H1 (cell line): ENCODE data around the gene FOXF2. TPM values are rescaled to one million over a fixed set of nuclear protein-coding genes. Genes with fewer than 3 reads are reported as not detected.
"Not testable (repeated sequence)": the region's sequence is repeated elsewhere in the genome, so short reads cannot be mapped to it uniquely, and the experiment has no call there.

Source experiments
- CTCF ChIA-PET: fragments of 300-600 bp; sonication (Branson Sonifier 250); formaldehyde crosslinking; loops from one replicate; lab custom pipeline; 2021; ENCODE audit not compliant: partially characterized antibody; lab: Charles Lee
- POLR2A ChIA-PET: fragments of 300-600 bp; sonication (Branson Sonifier 250); formaldehyde crosslinking; loops from one replicate; lab custom pipeline; 2021; ENCODE audit warnings: inconsistent platforms; ENCODE audit not compliant: partially characterized antibody; lab: Charles Lee
- DNase-seq, 2 experiments: peaks; one replicate each; pipeline versions ENCODE4 v3.0.0 to v3.0.0-alpha.2; 2010 to 2022; ENCODE audit warnings: low spot score in 2 of 2, low read depth in 1 of 2, mixed read lengths in 1 of 2
- FAIRE-seq: peaks from 2 replicates; lab custom pipeline; 2011; peaks lifted over from hg19 to GRCh38; lab: Jason Lieb, UNC
- H2AFZ ChIP-seq: 2 replicates; pipeline ENCODE4 v1.8.1; 2012; ENCODE audit warnings: low read length, inconsistent platforms
- H2AK5ac ChIP-seq: 2 replicates; pipeline ENCODE4 v1.6.1; 2013; ENCODE audit warnings: low read depth, low read length
- H2BK120ac ChIP-seq: replicated peaks from 2 replicates; pipeline ENCODE3; 2013; ENCODE audit warnings: low read depth, low read length, inconsistent platforms
- H2BK12ac ChIP-seq: 2 replicates; pipeline ENCODE4 v1.6.1; 2013; ENCODE audit warnings: low read depth, low read length
- H2BK15ac ChIP-seq: 2 replicates; pipeline ENCODE4 v1.6.1; 2013; ENCODE audit warnings: low read length
- H2BK20ac ChIP-seq: 2 replicates; pipeline ENCODE4 v1.6.1; 2013; ENCODE audit warnings: low read length
- H2BK5ac ChIP-seq: 2 replicates; pipeline ENCODE4 v1.6.1; 2013; ENCODE audit warnings: low read depth, low read length
- H3K14ac ChIP-seq: 2 replicates; pipeline ENCODE4 v1.6.1; 2013; ENCODE audit warnings: inconsistent platforms; ENCODE audit not compliant: insufficient read length
- H3K18ac ChIP-seq: 2 replicates; pipeline ENCODE4 v1.6.1; 2013; ENCODE audit warnings: low read length; ENCODE audit errors: extremely low read depth
- H3K23ac ChIP-seq: 2 replicates; pipeline ENCODE4 v1.6.1; 2013; ENCODE audit warnings: inconsistent platforms; ENCODE audit not compliant: insufficient read length
- H3K23me2 ChIP-seq: 2 replicates; pipeline ENCODE4 v1.6.1; 2013; ENCODE audit warnings: low read depth, low read length
- H3K27ac ChIP-seq: 2 replicates; pipeline ENCODE4 v1.6.1; 2011; ENCODE audit warnings: low read depth, low read length, inconsistent platforms
- H3K27me3 ChIP-seq, 4 experiments: replicated peaks in 1 of 4; 1 replicate in 1 of 4; 2 replicates in 3 of 4; pipeline versions ENCODE4 v1.6.1 to v1.8.1; 2011 to 2013; ENCODE audit warnings: low read length in 3 of 4, mild to moderate bottlenecking in 3 of 4, inconsistent platforms in 2 of 4, mixed read lengths in 2 of 4, moderate library complexity in 1 of 4; ENCODE audit not compliant: control insufficient read depth in 3 of 4, insufficient read depth in 3 of 4; ENCODE audit errors: extremely low read depth in 1 of 4
- H3K36me3 ChIP-seq, 4 experiments: 2 replicates each; pipeline versions ENCODE4 v1.6.1 to v1.8.1; 2011 to 2013; ENCODE audit warnings: mild to moderate bottlenecking in 4 of 4, low read length in 3 of 4, moderate library complexity in 2 of 4, control low read depth in 1 of 4, inconsistent platforms in 1 of 4; ENCODE audit not compliant: insufficient read depth in 4 of 4, control insufficient read depth in 2 of 4
- H3K4ac ChIP-seq: replicated peaks from 2 replicates; pipeline ENCODE3; 2013; ENCODE audit warnings: low read length, low read depth, mixed read lengths, inconsistent platforms; ENCODE audit not compliant: insufficient read length
- H3K4me1 ChIP-seq, 4 experiments: replicated peaks in 1 of 4; 1 replicate in 1 of 4; 2 replicates in 3 of 4; pipeline versions ENCODE4 v1.6.1 to v1.8.1; 2011 to 2013; ENCODE audit warnings: low read length in 3 of 4, inconsistent platforms in 2 of 4, mixed read lengths in 1 of 4; ENCODE audit not compliant: insufficient read depth in 4 of 4, control insufficient read depth in 3 of 4
- H3K4me2 ChIP-seq, 2 experiments: 2 replicates each; pipeline versions ENCODE4 v1.6.1 to v1.8.1; 2011 to 2013; ENCODE audit warnings: low read depth in 2 of 2, low read length in 2 of 2, control low read depth in 1 of 2, inconsistent platforms in 1 of 2, mild to moderate bottlenecking in 1 of 2; ENCODE audit not compliant: insufficient read depth in 1 of 2
- H3K4me3 ChIP-seq, 4 experiments: fragments of 200-600, 300-600 bp in 1 of 4; sonication (generic), shearing (Covaris generic), sonication (Bioruptor Twin) in 1 of 4; 2 replicates each; pipeline versions ENCODE4 v1.5.1 to v1.8.1; 2011 to 2016; ENCODE audit warnings: low read length in 4 of 4, low read depth in 3 of 4, control low read depth in 2 of 4, inconsistent platforms in 2 of 4, mild to moderate bottlenecking in 2 of 4, mixed read lengths in 1 of 4, moderate library complexity in 1 of 4; ENCODE audit not compliant: insufficient read depth in 2 of 4; ENCODE audit errors: extremely low read depth in 1 of 4
- H3K56ac ChIP-seq: replicated peaks from 2 replicates; pipeline ENCODE3; 2013; ENCODE audit warnings: low read depth, mild to moderate bottlenecking, mixed read lengths, low read length, inconsistent platforms; ENCODE audit not compliant: insufficient read length
- H3K79me1 ChIP-seq: 2 replicates; pipeline ENCODE4 v1.6.1; 2013; ENCODE audit warnings: low read depth, low read length, control low read depth
- H3K79me2 ChIP-seq, 2 experiments: 2 replicates each; pipeline versions ENCODE4 v1.6.1 to v1.8.1; 2012 to 2013; ENCODE audit warnings: low read length in 2 of 2, mild to moderate bottlenecking in 2 of 2, inconsistent platforms in 1 of 2; ENCODE audit not compliant: insufficient read depth in 2 of 2, control insufficient read depth in 1 of 2
- H3K9ac ChIP-seq, 4 experiments: replicated peaks in 1 of 4; 1 replicate in 1 of 4; 2 replicates in 3 of 4; pipeline versions ENCODE4 v1.6.1 to v1.8.1; 2011 to 2013; ENCODE audit warnings: low read depth in 3 of 4, low read length in 3 of 4, control low read depth in 2 of 4, mild to moderate bottlenecking in 2 of 4, moderate library complexity in 2 of 4, inconsistent platforms in 1 of 4; ENCODE audit errors: extremely low read depth in 1 of 4
- H3K9me3 ChIP-seq, 2 experiments: 2 replicates each; pipeline versions ENCODE4 v1.6.1 to v1.8.1; 2012 to 2013; ENCODE audit warnings: mild to moderate bottlenecking in 2 of 2, moderate library complexity in 2 of 2, control low read depth in 1 of 2, inconsistent platforms in 1 of 2, low read depth in 1 of 2, low read length in 1 of 2, mixed read lengths in 1 of 2; ENCODE audit not compliant: insufficient read depth in 2 of 2
- H4K20me1 ChIP-seq, 2 experiments: replicated peaks in 1 of 2; 2 replicates each; pipeline versions ENCODE3 to v1.8.1; 2011 to 2013; ENCODE audit warnings: inconsistent platforms in 2 of 2, low read length in 2 of 2, mild to moderate bottlenecking in 1 of 2; ENCODE audit not compliant: insufficient read depth in 2 of 2, control insufficient read depth in 1 of 2
- H4K5ac ChIP-seq: 2 replicates; pipeline ENCODE4 v1.6.1; 2013; ENCODE audit warnings: low read length, low read depth, mixed read lengths, inconsistent platforms; ENCODE audit not compliant: insufficient read length
- H4K8ac ChIP-seq: 2 replicates; pipeline ENCODE4 v1.8.0; 2013; ENCODE audit warnings: mild to moderate bottlenecking, moderate library complexity, low read length, inconsistent platforms; ENCODE audit not compliant: insufficient read depth; ENCODE audit errors: extremely low read depth
- H4K91ac ChIP-seq: replicated peaks from 2 replicates; pipeline ENCODE3; 2013; ENCODE audit warnings: low read length, mixed read lengths, inconsistent platforms; ENCODE audit not compliant: insufficient read length
- WGBS, 2 experiments: shearing (Covaris generic) in 1 of 2; methylation state at CpG; one replicate each; pipeline versions ENCODE4 v1.1.6 to v1.1.7; 2013 to 2015; ENCODE audit warnings: low lambda C conversion rate in 2 of 2, mixed read lengths in 2 of 2, inconsistent platforms in 1 of 2, low coverage in 1 of 2, missing lambda C conversion rate in 1 of 2; ENCODE audit not compliant: insufficient replicate concordance in 2 of 2, insufficient coverage in 1 of 2, insufficient read length in 1 of 2; ENCODE audit errors: extremely low coverage in 1 of 2, missing lambda C conversion rate in 1 of 2; 5-methylcytosine and 5-hydroxymethylcytosine counted together
- polyA plus RNA-seq, 7 experiments: library from polyadenylated mRNA; depleted of rRNA in 3 of 7; stranded (reverse) in 5 of 7; unstranded in 2 of 7; fragments of >200 nt in 5 of 7; fragments of 200-250 nt in 2 of 7; gene quantifications; 1 replicate in 5 of 7; 2 replicates in 1 of 7; 4 replicates in 1 of 7; pipeline versions ENCODE4 v1.2.1 to v1.2.3, GENCODE V29; 2011 to 2013; ENCODE audit warnings: missing spikeins in 2 of 7, mixed read lengths in 2 of 7
- total RNA-seq: library from RNA; stranded (reverse); fragmentation: NEBNext Ultra II Directional; extraction: Animal tissue kit (Norgen Biotek cat#: 25700); gene quantifications from 2 replicates; pipeline ENCODE4 v1.2.1, GENCODE V29; 2021

FOXF2 gene
- total and polyA plus RNA-seq, 2 of the 8 experiments (the other 6 are each of a cell fraction or from before 2014, with no cell fraction given) = 0.05 TPM; not detected in 1

GRCh38 chr6:1355068-1355467 is 34.3 kb upstream of the FOXF2 start:
- H4K91ac ChIP-seq, H3K4me2 ChIP-seq, H2BK120ac ChIP-seq, H3K14ac ChIP-seq, H3K27me3 ChIP-seq, H3K4ac ChIP-seq, H3K9ac ChIP-seq, H2BK15ac ChIP-seq, H3K23ac ChIP-seq, H2AFZ ChIP-seq, H2AK5ac ChIP-seq, DNase-seq, H3K23me2 ChIP-seq, H2BK20ac ChIP-seq, H4K8ac ChIP-seq, H3K27ac ChIP-seq, H3K79me1 ChIP-seq, FAIRE-seq, H4K5ac ChIP-seq, POLR2A ChIA-PET, H3K4me3 ChIP-seq, H3K18ac ChIP-seq, H2BK5ac ChIP-seq, H3K56ac ChIP-seq, H4K20me1 ChIP-seq, H2BK12ac ChIP-seq, H3K79me2 ChIP-seq, H3K36me3 ChIP-seq, H3K4me1 ChIP-seq: not testable (repeated sequence)
- H3K9me3 ChIP-seq = peaks cover 6 to 12% of the 10 kb centered on the region in 2 experiments; a peak in 2 of 4 replicates
- CTCF ChIA-PET = interaction anchor here (1.2 kb wide), 1 partner anchor 9 kb away, joined by 6 read pairs; no protein-coding TSS in a partner anchor

DNA sequence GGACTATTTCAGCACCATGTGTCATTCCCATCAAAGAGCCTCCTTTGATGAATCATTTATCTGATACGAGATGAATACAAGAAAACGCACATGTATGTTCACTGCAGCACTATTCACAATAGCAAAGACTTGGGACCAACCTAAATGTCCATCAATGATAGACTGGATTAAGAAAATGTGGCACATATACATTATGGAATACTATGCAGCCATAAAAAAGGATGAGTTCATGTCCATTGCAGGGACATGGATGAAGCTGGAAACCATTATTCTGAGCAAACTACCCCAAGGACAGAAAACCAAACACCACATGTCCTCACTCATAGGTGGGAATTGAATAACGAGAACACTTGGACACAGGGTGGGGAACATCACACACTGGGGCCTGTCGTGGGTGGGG is 27.7 kb upstream of the FOXF2 start:
- H2AK5ac ChIP-seq, H3K79me2 ChIP-seq, H2BK12ac ChIP-seq, FAIRE-seq, H3K79me1 ChIP-seq, H3K4me2 ChIP-seq, H3K18ac ChIP-seq, H3K4ac ChIP-seq, H2BK20ac ChIP-seq, H4K20me1 ChIP-seq, H2AFZ ChIP-seq, DNase-seq, H2BK120ac ChIP-seq, H3K23ac ChIP-seq, H2BK5ac ChIP-seq, H3K4me1 ChIP-seq, H2BK15ac ChIP-seq, H3K56ac ChIP-seq, H3K9ac ChIP-seq, H4K91ac ChIP-seq, H4K8ac ChIP-seq, H3K14ac ChIP-seq, H4K5ac ChIP-seq, H3K4me3 ChIP-seq, POLR2A ChIA-PET, H3K27ac ChIP-seq, H3K27me3 ChIP-seq, H3K23me2 ChIP-seq, H3K36me3 ChIP-seq, H3K9me3 ChIP-seq: not testable (repeated sequence)
- 96% methylated on average over 2 of the region's 4 CpGs; no CpG with 5 or more reads in 1 of the 2 experiments for WGBS, 2 experiments
- CTCF ChIA-PET = interaction anchor here (1.3 kb wide), 1 partner anchor 21 kb away, joined by 3 read pairs; no protein-coding TSS in a partner anchor
